Cortex of kidney (tissue), 1 donor: Measurements from ENCODE around the gene KCNK15.

Experiments used
- DNase-seq: peaks from one replicate; lab custom pipeline; 2025; lab: John Stamatoyannopoulos, UW

KCNK15 gene

DNA sequence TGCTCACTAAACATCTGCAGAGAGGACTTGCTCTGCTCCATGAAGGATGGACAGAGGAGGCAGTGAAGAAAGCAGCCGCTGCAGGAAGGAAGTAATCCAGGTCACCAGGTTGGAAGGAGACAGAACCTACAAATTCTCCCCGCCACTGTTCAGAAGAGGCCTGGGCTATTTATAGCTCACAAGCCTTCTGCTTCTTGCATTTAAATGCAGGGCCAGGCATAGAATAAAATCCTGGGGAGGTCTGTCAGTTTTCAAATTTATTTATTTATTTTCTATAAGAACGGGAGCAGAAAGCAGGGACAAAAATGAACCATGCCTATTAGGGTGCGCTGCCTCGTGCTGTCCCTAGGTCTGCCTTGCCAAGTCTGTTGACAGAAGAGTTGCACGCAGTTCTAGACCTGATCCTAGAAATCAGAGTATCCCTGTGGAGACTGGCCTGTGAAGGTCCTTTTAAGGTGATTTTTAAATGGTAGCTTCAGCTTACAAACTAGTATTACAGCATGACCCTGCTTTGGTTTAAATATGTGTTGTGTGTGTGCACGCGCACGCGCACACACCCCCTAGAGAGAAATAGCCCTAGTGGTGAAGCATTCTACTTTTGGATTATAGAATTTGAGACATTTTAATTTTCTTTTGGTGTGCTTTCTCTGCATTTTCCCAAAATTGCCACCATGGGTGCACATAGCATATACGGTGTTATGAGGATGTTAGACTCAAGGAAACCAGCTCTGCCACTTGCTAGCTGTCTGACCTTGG is 45.2 kb downstream of the KCNK15 start:
- DNase-seq = no peak

DNA sequence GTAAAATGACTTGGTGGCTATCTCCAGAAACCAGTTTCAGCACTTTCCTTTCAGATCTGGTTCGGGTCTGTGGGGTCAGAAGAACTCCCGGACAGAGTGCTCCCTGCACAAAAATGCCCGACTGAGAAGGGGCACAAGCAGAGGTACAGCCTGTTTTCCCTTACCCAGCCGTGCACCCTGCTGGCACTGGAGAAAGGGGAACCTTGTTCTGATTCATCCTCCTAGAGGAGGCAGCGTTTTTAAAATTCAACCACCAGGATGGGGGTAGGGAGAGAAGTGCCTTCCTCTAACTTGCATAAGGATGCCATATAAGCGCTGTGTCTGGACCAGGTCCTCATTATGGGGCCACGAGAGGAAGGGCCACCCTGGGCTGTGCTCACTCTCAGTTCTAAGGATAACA is 47.1 kb downstream of the KCNK15 start:
- no peak for DNase-seq

DNA sequence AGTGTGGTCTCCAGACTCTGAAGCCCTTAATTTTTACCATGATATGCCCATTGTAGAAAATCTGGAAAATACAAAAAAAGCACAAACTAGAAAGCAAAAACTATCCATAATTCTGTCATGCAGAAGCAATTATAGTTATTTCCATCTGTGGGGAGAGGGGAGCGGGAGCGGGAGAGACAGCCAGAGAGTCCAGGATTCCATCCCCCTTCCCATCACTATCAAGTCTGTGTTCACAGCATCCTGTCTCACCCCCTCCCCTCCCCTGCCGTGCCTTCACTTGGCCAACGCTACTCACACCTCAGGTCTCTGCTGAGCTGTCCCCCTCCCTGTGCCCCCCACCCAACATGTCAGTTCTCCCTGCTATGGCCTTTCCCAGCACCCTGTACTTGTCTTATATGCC is 50.2 kb downstream of the KCNK15 start:
- no peak for DNase-seq

DNA sequence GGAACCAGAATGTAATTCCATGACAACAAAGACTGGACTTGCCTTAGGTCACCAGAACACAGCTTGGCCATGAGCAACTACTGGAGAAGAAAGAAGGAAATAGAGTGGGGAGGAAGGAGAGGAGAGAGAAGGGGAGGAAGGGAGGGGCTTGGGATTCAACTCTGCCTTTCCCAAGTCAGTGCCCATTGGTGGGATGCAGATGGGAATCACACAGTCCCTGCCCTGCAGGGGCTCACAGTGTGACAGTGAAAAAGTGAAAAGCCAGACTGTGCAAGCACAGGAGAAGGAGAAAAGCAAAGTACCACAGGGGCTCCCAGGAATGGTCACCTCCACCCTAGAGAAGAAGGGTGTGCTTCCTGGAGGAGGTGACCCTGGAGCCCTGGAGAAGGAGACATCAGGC is 50.6 kb downstream of the KCNK15 start:
- DNase-seq = no peak

DNA sequence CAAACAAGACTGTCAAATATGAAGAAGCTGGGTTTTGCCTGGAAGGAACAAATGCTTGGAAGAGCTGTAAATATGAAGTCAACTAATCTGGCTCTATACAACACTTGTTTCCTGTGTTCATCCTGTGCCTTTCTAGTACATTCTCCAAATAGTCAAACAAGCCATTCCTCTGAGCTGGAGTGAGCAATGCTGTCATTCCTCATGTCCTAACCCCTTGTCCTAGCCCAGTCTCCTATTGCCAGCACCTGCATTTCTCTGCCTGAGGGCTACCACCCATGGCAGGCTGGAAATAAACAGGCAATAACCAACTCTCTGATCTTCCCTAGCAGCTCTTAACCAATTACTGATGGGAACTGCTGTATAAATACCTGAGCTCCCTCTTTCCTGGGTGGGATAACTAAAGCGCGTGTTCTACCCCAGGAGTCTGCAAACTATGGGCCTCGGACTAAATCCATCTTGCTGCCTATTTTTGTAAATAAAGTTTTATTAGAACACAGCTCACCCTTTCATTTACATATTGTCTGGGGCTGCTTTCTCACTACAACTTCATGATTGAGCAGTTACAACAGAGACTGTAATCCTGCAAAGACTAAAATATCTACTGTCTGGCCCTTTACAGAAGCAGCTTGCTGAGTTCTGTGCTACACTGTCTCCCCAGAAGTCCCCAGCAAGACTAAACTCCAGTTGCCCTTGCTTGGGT is 51.2 kb downstream of the KCNK15 start:
- no peak for DNase-seq

DNA sequence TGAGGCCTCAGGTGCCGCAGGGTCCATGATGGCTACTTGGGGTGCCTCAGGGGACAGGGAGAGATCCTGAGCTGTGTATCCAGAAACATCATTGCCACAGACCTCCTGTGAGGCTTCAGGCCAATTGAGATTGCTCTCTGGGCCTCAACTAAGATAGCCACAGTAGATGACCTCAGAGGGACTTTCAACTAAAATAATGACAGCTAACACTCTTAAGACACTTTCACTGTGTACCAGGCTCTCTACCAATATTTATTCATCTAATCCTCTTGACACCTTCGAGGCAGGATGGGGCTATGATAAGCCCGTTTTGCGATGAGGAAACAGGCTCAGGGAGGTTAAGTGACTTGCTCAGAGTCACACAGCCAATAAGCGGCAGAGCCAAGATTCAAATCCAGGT is 54.0 kb downstream of the KCNK15 start:
- no peak for DNase-seq

DNA sequence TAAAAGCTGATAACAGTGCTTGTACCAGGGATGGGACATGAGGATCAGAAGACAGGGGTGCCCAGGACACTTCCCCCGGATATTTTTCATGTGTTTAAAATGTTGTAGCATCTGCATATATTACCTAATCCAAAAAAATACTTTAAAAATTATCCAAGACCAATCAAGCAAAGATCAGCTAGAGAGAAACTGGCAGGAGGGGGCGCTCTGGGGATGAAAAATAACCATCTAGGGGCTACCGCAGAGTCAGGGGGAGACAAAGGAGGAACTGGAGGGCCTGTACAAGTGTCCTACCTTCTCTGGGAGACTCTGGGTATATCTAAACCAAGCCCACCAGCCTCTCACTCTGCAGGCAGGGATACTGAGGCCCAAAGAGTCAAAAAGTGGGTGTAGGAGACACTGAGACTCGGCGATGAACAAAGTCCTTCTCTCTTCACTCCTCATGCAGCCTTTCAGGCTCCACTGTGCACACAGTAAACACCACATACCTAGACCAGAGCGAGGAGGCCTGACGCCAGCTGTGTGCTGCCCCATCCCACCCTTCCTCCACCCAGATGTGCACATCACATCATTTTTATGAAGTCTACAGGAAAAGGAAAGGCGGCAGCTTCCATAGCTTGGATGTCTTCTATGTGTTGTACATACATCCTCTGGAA is 54.9 kb downstream of the KCNK15 start:
- DNase-seq = no peak
